Brain pericyte (primary cell): Measurements from ENCODE around the gene TIAL1.
"Not testable (repeated sequence)": the region's sequence is repeated elsewhere in the genome, so short reads cannot be mapped to it uniquely, and the experiment has no call there.

Source experiments
- DNase-seq: peaks from one replicate; pipeline ENCODE4 v3.0.0-alpha.2; 2012; ENCODE audit warnings: low read depth, low spot score

Gene TIAL1

DNA sequence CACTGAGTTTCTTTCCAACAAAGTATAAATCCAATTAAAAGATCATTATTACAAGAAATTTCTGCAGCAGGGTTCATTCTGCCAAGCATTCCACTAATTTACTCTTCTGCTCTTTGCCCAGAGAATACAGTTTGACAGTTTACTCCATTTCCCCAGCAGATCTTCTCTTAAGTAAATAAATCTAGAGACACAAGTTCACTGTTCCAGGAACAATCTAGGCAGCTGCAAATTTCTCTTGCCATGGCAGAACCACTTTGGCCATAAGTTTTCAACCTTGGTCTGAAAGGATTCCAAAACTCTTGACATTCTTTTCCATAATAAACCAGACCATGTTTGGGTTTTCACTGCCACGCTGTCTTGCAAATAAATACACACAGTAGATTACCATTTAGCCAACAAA is 65.7 kb downstream of the TIAL1 start:
- no peak for DNase-seq

DNA sequence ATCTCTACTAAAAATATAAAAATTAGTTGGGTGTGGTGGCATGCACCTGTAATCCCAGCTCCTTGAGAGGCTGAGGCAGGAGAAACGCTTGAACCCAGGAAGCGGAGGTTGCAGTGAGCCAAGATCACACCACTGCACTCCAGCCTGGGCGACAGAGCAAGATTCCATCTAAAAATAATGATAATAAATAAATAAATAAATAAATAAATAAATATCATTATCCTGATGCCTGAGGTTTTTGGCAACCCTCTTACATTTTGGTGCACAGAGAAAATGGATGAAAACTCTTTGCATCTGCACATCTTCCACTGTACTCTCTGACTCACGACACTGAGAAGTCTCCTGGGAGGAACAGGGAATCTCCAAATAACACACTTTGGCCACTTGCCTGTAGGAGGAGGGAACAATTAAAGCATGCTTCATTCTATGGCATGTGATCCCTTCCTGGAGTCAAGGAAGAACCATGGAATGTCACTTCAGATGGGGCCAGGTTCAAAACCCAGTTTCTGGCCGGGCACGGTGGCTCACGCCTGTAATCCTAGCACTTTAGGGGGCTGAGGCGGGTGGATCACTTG is 68.0 kb downstream of the TIAL1 start:
- not testable (repeated sequence) for DNase-seq

DNA sequence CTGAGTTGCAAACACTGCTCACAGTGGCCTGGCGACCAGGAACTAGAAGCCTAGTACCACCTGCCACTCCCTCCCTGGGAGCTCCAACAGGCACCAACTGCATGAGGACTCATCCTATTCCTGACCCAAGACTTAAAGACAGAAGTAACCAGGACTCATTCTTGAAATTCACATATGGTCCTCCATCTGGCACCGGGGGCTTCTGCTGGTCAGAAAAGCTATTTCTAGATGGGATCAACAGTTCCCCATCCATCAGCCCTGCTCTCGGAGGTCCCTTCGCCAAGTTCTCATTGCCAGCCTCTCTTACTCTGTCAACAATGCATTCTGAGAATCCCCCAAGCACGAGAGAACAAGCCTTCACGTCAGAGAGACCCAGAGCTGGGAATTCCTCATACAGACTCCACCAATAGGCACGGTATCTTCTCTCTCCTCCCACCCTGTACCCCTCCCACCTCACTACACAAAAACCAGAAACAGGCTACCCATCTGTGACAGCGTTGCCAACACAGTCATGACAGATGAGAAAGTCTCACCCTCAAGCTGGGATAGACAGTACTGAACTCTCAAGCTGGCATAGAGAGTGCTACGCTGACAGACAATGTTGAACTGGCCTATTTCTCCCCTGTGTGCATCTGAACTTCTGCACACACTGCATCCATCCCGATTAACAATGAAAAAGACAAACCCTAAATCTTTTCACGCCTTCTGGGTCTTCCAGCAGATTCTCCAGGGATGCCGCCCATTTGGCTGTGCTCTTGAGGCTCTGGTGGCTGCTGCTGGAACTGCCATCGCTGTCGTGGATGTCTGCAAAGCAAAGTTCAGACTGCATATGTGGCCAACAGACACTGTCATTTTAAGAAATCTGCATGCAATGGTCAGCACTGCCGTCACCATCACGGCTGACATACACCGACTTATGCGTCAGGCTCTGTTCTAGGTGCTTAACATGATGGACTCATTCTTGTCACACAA is 69.9 kb downstream of the TIAL1 start:
- no peak for DNase-seq

DNA sequence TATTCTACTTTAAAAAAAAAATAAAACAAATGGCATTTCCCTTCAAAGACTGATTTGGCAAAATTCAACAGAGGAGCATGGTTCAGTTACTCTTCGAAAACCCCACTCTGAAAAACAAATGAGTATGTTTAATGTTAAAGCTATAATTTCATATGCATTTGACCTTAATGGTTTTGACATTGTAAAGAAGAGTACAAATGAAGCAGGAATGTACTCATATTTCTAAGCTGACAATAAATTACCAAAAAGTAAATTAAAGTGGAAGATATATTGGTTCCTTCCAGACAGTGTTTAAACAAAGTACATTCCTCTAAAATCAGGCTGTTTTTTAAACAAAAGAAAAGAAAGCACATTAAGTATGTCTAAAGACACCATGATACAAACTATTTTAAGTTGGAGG is 70.6 kb downstream of the TIAL1 start:
- DNase-seq = no peak

DNA sequence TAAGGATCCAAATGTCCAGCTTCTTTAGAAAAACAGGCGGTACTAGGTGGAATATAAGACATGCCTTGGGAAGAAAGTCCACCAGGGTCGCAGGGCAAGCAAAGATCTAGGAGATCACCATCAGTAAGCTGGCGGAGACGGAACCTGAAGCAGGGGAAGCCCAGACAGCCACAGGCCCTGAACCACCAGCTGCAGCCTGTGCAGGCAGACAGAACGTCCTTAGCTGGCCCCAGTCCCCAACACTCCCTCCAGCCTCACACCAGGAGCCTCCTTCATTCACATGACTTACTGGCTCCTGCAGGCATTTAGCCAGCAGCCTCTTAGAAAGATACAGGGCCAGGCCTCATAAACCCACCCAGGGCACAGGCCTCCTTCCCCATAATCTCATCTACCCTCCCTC is 71.6 kb downstream of the TIAL1 start:
- DNase-seq = no peak

DNA sequence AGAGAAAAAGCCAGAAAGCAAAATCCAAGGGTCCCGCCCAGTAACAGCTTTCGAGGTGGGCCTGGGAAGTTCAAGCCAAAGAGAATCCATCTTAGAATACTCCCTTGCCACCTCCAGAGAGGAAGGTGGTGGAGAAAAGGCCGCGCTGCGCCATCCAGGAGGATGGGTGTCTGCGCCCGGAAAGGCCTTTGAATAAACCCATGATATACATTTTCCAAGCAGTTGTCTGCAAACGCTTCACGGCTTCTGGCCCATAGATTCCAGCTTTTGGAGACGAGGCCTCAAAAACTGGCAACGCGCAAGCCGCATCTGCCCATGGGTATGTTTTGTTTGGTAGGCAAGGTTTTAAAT is 72.1 kb downstream of the TIAL1 start:
- DNase-seq = no peak

DNA sequence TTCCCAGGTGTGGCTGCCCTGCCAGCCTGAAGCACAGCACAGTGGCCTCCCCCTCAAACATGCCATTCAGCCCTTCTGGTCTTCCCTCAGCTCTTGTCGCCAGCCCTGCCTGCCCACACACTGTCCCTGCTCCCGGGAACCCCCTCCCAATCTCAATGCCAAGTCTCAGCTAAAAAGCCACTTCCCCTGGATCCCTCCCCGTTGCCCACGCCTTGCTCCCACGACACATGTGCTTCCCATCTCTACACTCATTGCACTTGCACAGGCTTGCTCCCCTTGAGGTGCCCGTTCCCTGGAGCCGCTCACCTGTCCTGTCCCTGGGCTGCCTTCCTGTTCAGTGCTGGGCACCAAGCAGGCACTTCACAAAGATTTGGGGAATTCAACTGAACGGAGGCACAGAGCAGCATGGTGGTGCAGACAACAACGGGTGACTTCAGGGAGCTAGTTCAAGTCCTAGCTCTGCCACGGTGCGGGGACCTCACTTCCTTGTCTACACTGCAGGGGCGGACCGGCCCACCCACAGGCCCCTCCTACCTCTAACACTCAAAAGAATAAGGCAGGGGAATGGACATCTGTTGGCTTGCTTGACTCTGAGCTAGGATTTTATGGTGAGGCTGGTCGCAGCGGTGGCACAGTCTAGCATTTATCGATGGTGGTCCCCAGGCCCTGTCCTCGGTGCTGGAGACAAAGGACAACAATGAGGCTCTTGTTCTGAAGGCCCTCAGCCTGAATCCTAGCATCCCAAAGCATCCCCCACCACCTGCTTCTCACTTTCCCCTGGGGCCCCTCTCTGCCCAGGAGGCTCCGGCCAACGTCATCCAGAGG is 72.7 kb downstream of the TIAL1 start:
- DNase-seq = no peak
